HG03378 (cell line): ENCODE data around the gene RETN.
A peak's percentile ranks its signal among the peaks of the same experiment; 100 is the strongest.

Experiments used
- ATAC-seq: cut with Tn5 transposase; IDR thresholded peaks from one replicate; pipeline ENCODE4 v1.9.1; 2021; ENCODE audit warnings: mild to moderate bottlenecking, moderate library complexity; ENCODE audit not compliant: unreplicated experiment

RETN gene, protein sequence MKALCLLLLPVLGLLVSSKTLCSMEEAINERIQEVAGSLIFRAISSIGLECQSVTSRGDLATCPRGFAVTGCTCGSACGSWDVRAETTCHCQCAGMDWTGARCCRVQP

GRCh38 chr19:7668842-7669241 is at the start of gene RETN:
Gene RETN, plus strand, starts transcription at chr19:7669049. Its CDS starts 278 bp downstream, at chr19:7669327.
- no peak for ATAC-seq

- no peak for ATAC-seq
Observed at GRCh38 chr19:7619671-7620441, 49.0 kb upstream of the RETN start.

DNA sequence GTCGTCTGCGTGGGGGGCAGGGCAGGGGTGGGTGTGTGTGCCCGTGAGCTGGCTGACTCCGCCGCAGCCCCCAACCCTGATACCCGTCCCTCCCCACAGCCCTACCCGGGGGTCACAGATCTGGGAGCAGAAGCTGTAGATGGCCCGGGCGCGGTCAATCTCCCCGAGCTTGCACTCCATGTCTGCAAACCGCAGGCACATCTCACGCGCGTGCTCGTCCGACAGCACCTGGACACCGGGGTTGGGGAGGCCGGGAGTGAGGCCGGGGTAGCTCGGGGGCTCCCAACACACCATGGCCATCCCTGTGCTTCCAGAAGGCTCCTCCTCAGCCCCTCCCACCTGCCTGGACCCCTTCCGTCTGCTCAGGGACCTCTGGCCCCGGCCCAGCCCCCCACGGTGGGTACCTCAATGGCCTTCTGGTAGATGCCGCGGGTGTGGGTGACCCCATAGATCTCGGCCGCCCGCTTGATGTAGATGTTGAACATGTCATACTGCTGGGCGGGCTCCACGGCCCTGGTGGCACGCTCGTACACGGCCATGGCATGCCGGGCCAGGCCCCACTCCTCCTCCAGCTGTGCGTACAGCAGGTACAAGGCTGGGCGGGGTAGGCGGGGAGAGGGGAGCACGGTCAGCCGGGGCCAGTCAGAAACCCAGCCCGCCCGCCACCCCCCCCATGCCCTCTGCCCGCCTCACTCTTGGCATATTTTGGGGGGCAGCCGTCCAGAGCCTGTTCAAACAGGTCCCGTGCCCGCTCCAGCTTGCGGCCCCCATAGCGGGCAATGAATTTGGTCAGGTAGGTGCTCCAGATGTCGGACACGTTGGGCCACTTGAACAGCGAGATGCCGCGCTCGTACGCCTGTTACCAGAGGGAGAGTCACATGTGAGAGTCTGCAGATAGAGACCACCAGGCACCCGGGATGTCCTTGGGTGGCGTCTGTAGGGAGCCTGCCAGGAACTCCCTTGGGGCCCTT is 48.1 kb upstream of the RETN start:
- ATAC-seq = no peak

GRCh38 chr19:7622933-7623685 is 45.7 kb upstream of the RETN start:
- ATAC-seq = no peak

DNA sequence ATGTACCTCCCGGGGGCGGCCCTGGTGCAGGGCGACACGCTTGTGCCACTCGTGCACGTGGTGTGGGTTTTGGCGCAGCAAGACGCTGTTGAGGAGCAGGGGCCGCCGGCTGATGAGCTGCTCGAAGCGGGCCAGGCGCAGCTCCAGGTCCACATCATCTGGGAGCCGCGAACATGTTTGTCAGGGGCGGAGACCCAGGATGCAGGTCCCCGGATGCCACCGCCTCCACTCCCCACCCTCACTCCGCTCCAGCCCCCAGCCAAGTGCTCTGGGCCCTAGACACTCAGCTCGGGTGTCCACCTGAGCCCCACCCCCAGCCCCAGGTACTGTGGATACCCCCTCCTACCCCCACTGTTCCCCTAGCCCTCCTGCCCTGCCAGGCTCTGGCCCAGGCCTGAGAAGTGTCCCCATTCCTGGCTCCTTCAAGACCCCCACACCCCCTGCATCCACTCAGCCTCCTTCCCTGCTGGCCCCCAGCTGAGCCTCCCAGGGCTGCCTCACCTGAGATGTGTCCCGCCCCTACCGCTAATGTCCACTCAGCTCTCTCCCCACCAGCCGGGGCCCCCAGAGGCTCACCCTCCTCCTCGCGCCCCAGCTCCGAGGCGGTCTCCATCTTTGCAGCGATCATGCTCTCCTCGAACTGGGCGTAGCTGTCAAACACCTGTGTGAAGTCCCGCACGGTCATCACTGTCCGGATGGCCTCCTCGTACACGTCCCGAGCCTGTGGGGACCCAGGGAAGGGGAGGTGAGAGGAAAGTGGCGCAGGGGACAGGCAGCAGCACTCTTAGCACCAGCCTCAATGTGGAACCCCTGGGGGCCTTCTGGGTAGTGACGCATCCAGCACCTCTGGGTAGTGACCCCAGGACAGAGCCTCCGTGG is 44.9 kb upstream of the RETN start:
- ATAC-seq = no peak

DNA sequence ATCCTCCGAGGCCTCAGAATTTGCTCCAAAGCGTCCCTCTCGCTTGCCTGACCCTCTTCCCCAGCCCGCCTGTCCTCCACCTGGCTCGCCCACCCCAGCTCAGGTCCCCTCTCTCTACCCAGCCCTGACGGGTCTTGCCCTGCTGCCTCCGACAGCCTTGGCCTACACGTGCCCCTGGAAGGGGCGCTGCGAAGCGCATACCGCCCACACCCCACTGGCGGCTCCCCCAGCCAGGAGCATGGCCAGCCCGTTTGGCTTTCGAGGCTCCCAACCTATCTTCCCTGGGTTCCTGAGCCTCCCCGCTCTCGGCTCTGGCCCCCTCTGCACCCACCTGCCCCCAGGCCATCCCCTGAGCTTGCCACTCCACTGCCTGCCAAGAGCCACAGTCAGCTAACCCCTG is 44.0 kb upstream of the RETN start:
- ATAC-seq = no peak

DNA sequence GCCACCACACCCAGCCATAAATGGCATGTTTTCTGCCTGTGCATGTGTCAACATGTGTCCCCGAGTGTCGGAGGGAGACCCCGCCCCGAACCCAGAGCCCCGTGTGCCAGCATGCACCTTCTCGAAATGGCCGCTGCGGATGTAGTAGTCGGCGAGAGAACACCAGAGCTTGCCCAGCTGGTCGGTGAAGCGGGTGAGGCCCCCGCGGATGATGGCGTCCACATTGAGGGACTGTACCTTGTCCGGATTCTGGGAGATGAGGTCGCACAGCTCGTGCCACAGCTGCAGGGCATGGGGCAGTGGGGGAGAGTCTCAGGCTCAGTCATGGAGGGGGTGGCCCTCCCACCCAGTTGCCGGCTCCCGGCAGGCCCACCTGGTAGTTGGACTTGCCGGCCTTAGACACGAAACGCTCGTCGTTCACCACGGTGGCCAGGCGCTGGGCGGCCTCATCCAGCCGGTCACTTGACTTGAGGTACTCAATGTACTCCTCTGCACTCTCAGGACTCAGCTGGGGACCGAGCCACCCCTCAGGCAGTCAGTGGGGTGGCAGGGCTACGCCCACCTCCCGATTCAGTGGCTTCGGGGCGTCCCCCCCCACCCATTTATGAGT is 43.0 kb upstream of the RETN start:
- ATAC-seq = no peak

DNA sequence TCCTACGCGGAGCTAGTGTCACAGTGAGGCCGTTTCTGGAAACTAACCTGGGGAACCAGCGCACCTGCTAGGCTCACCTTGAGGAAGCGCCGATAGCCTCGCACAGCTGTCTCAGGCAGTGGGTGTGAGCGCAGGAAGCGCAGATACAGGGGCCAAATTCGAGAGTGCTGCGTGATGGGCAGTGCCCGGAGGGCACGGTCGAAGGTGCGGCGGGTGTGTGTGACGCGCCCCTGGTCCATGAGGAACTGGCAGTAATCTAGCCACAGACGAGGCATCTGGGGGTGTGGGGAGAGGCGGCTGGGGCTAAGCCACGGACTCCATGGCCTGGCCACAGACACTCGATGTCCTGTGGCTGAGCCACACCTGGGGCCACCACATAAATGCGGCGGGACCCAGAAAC is 41.7 kb upstream of the RETN start:
- ATAC-seq = no peak

DNA sequence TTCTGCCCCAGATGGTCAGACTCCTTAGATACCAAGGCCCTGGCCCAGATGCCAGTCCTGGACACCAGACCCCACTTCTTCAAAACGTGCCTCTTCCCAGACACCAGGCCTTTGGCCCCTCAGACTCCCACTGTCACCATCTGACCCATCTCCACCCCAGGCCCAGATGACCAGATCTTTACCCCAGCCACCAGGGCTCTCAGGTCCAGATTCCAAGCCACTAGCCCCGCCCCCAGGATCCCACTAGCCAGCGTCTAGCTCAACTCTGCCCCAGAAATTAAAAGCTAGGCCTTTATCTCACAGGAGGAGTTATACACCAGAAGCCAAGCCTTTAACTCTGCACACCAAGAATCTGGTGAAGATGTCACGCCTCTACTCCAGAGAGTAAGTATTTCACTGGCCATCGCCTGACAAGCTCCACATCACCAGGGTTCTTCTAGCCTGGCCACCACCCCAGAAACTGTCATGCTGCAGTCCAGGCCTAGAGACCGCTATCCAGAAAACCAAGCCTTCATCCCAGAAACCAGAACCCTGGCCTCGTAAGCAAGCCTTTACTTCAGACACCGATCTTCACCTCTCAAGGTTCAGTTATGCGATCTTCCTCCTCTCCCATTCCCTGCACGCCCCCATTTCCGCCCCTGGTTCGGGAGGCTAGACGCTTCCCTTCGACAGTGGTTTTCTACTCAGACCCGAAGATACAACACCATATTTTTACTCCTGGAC is 40.1 kb upstream of the RETN start:
- ATAC-seq = no peak

DNA sequence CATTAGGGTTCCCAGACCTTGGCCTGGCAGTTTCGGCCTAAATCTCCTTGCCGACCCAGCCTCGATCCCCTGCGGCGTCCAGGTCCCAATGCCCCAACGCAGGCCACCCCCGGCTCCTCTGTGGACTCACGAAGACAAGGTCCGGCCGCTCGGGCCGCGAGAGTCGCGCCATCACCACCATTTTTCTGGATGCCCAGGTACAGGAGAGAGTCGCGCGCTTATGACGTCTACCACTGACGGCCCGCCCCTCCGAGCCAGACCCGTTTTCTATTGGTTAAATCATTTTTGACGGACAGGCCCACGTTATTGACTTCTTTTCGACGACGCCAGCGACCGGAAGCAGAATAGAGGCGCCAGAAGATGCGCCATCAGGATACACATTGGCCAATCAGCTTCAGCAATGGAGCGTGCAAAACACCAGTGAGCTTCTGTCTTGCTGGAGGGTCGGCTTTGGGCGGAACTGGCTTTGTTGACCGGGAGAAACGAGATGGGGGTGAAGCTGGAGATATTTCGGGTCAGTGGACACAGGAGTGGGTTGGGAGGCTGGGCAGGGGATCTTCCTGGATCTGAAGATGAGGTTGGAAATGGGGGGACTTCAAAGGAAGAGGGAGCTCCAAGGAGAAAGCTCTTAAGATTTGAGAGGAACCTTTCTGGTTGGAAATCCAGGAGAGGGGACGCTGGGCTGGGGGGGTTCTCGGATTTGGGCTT is 39.3 kb upstream of the RETN start, which contains the start of the genes PET100 and XAB2:
Gene PET100, plus strand, starts transcription at position 447 of the 708 bp plus-strand sequence. Its CDS starts 41 bp downstream, at position 488.
Gene XAB2, minus strand, starts transcription at position 199 of the 708 bp plus-strand sequence. Its CDS starts 18 bp downstream, at position 181.
- peak; percentile 73 for ATAC-seq

DNA sequence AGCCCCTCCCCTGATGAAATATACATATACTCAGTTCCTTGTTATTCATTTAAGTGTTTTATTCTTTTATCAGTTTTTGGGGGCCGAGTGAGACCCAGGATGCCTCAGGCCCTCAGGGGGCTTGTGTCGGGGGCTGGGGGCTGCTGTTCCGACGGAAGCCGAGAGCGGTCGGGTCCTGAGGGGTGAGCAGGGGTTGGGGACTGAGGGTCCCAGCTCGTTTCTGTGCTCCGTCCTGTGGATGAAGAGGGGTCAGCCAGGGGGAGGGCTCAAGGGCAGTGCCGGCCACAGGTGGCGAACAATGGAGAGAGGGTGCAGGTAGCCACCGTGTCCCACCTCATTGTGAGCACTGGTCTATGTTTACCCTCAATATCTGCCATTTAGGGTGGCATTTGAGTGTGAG is 37.3 kb upstream of the RETN start:
- no peak for ATAC-seq

GRCh38 chr19:7632340-7633203 is 36.3 kb upstream of the RETN start:
- ATAC-seq = no peak

- no peak for ATAC-seq
Observed at GRCh38 chr19:7633698-7634097, 35.2 kb upstream of the RETN start, which contains the start of gene PCP2. Gene PCP2, minus strand, starts transcription at chr19:7633719. Its CDS starts 262 bp downstream, at chr19:7633457.

GRCh38 chr19:7635670-7636069 is 33.2 kb upstream of the RETN start:
- no peak for ATAC-seq

- no peak for ATAC-seq
Observed at GRCh38 chr19:7636317-7636690, 32.5 kb upstream of the RETN start.

DNA sequence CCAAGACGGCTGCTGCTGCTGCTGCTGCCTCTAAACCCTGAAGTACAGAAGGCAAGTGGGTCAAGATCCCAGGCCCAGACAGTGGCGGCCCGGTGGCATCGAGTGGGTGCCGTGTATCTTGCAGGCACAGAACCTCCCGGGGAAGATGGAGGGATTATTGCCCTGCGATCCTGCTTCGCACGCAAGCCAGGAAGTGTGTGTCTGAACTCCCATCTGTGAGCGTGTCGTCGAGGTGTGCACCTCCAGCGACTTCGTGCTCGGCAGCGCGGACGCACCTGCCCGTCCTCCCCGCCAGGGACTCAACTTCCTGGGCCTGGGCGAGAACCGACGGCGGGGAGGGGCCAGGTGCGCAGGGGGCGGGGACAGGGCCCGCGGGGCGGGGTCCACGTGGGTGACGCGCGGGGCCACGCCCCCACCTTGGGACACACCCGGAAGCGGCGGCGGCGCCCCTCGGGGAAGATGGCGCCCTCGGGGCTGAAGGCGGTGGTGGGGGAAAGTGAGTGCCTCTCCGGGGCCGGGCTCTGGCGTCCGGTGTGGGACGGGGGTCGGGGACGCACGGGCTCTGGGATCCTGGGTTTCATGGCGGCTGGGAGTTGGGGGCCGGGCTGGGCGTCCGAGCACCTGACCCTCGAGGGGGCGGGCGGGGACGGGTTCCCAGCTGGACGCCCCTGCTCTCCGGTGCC is 32.0 kb upstream of the RETN start, which contains the start of gene STXBP2:
Gene STXBP2, plus strand, starts transcription at position 420 of the 683 bp plus-strand sequence. Its CDS starts 40 bp downstream, at position 460.
- ATAC-seq = no peak
